8988T (cell line): ENCODE results near the gene SNRPD3.
"Not testable (repeated sequence)": the region's sequence is repeated elsewhere in the genome, so short reads cannot be mapped to it uniquely, and the experiment has no call there.

Experiments used
- DNase-seq: peaks from one replicate; pipeline ENCODE4 v3.0.0; 2011

SNRPD3 gene

GRCh38 chr22:24593559-24593835 lies 37.7 kb downstream of the SNRPD3 start:
- DNase-seq: not testable (repeated sequence)

GRCh38 chr22:24593836-24594568 lies 38.2 kb downstream of the SNRPD3 start:
- DNase-seq: no peak

GRCh38 chr22:24594569-24595120 lies 38.8 kb downstream of the SNRPD3 start:
- DNase-seq: no peak

GRCh38 chr22:24595228-24595627 lies 39.4 kb downstream of the SNRPD3 start:
- no peak for DNase-seq

GRCh38 chr22:24595863-24596262 lies 40.1 kb downstream of the SNRPD3 start:
- no peak for DNase-seq

GRCh38 chr22:24597076-24597475 lies 41.3 kb downstream of the SNRPD3 start:
- not testable (repeated sequence) for DNase-seq

- no peak for DNase-seq
Observed at GRCh38 chr22:24599514-24599913, 43.7 kb downstream of the SNRPD3 start.

GRCh38 chr22:24599958-24600715 lies 44.3 kb downstream of the SNRPD3 start:
- DNase-seq: not testable (repeated sequence)

GRCh38 chr22:24601217-24602104 lies 45.7 kb downstream of the SNRPD3 start:
- DNase-seq: no peak

GRCh38 chr22:24602105-24602749 lies 46.4 kb downstream of the SNRPD3 start:
- not testable (repeated sequence) for DNase-seq

GRCh38 chr22:24602847-24603769 lies 47.3 kb downstream of the SNRPD3 start, which contains the start of gene GGT1:
GGT1 (plus strand) TSS chr22:24603193; CDS start chr22:24611082, 7,889 bp downstream.
- DNase-seq: not testable (repeated sequence)

GRCh38 chr22:24603770-24604629 lies 48.2 kb downstream of the SNRPD3 start:
- DNase-seq: not testable (repeated sequence)

- not testable (repeated sequence) for DNase-seq
Observed at GRCh38 chr22:24606340-24606739, 50.5 kb downstream of the SNRPD3 start.

- not testable (repeated sequence) for DNase-seq
Observed at GRCh38 chr22:24607429-24607983, 51.7 kb downstream of the SNRPD3 start.

GRCh38 chr22:24608327-24608726 lies 52.5 kb downstream of the SNRPD3 start:
- DNase-seq: not testable (repeated sequence)

GRCh38 chr22:24609888-24610287 lies 54.1 kb downstream of the SNRPD3 start:
- not testable (repeated sequence) for DNase-seq

GRCh38 chr22:24614794-24615193 lies 59.0 kb downstream of the SNRPD3 start:
- DNase-seq: not testable (repeated sequence)

- not testable (repeated sequence) for DNase-seq
Observed at GRCh38 chr22:24621244-24621643, 65.4 kb downstream of the SNRPD3 start.

GRCh38 chr22:24622596-24622995 lies 66.8 kb downstream of the SNRPD3 start:
- DNase-seq: not testable (repeated sequence)
